ENCODE data around the gene TEX48. TPM values are rescaled to one million over a fixed set of nuclear protein-coding genes. Genes with fewer than 3 reads are reported as not detected.

TEX48 gene
- total and polyA plus RNA-seq, 2 experiments from 2014 or later: not detected

DNA sequence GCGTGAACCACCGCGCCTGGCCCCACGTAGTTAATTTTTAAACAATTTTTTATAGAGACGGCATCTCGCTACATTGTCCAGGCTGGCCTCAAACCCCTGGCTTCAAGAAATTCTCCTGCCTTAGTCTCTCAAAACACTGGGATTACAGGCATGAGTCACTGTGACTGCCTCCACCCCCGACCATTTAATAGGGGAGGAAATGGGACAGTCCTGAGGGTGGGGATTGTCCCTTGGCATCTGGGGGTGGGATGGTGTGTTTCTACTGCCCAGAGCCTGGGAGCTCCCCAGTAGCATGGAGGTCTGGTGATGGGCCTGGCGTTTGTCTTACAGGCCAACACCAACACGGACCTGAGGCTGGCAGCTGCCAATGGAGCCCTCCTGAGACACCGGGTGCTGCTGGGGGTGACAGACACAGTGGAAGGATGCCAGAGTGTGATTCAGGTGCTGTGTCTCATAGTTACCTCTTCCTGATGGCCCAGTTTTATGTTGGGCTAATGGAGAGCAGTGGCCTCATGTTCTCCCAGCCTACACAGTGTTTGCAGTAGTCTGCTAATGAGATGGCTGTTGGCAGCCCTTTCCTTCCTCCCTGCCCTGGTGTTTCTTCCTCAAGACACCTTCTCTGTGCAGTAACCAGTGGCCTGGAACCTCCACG, 48.4 kb downstream of the TEX48 start:
- Mint-ChIP-seq H3K27ac (no peak overlapping the region), H3K36me3 (ENCODE audit: low read depth) (peaks cover 44% of the 10 kb centered on the region), H3K9me3 (no peaks in the 10 kb centered on the region), H3K4me3 (no peak overlapping the region), H3K4me1 (no peaks in the 10 kb centered on the region), H3K27me3 (ENCODE audit: insufficient read depth, low read depth, poor library complexity) (peaks cover 5% of the 10 kb centered on the region)
- Histone ChIP-seq H3F3A (replicated peaks; ENCODE audit: low read depth) (no peaks in the 10 kb centered on the region), H3K4me3 (no peak overlapping the region), H3K9me2 (ENCODE audit: insufficient read depth) (no peaks in the 10 kb centered on the region), H3K4me1 (ENCODE audit: insufficient read depth) (no peaks in the 10 kb centered on the region), H3K36me3 (ENCODE audit: insufficient read depth) (no peaks in the 10 kb centered on the region; the same call in 1 of the 2 replicates), H3K79me2 (replicated peaks; ENCODE audit: insufficient read depth) (no peaks in the 10 kb centered on the region), H3K4me2 (no peak overlapping the region), H3K27ac (ENCODE audit: low read depth) (no peak overlapping the region), H2AFZ (no peak overlapping the region), H4K20me1 (replicated peaks; ENCODE audit: insufficient read depth) (no peaks in the 10 kb centered on the region), H3K27me3 (ENCODE audit: insufficient read depth) (no peaks in the 10 kb centered on the region)
- TF ChIP-seq JUNB (IDR thresholded peaks at IDR 0.05; ENCODE audit: unreplicated experiment) (no peak), STAT1 (IDR thresholded peaks at IDR 0.05; ENCODE audit: unreplicated experiment) (no peak), ZNF331 (CRISPR knock-in tag; IDR thresholded peaks at IDR 0.05; ENCODE audit: low read depth) (no peak), EZH2phosphoT487 (IDR thresholded peaks at IDR 0.05; ENCODE audit: unreplicated experiment) (no peak)
- TF ChIP-seq, protein P1, sequence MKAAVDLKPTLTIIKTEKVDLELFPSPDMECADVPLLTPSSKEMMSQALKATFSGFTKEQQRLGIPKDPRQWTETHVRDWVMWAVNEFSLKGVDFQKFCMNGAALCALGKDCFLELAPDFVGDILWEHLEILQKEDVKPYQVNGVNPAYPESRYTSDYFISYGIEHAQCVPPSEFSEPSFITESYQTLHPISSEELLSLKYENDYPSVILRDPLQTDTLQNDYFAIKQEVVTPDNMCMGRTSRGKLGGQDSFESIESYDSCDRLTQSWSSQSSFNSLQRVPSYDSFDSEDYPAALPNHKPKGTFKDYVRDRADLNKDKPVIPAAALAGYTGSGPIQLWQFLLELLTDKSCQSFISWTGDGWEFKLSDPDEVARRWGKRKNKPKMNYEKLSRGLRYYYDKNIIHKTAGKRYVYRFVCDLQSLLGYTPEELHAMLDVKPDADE (IDR thresholded peaks at IDR 0.05): no peak
- TF ChIP-seq, protein P2, sequence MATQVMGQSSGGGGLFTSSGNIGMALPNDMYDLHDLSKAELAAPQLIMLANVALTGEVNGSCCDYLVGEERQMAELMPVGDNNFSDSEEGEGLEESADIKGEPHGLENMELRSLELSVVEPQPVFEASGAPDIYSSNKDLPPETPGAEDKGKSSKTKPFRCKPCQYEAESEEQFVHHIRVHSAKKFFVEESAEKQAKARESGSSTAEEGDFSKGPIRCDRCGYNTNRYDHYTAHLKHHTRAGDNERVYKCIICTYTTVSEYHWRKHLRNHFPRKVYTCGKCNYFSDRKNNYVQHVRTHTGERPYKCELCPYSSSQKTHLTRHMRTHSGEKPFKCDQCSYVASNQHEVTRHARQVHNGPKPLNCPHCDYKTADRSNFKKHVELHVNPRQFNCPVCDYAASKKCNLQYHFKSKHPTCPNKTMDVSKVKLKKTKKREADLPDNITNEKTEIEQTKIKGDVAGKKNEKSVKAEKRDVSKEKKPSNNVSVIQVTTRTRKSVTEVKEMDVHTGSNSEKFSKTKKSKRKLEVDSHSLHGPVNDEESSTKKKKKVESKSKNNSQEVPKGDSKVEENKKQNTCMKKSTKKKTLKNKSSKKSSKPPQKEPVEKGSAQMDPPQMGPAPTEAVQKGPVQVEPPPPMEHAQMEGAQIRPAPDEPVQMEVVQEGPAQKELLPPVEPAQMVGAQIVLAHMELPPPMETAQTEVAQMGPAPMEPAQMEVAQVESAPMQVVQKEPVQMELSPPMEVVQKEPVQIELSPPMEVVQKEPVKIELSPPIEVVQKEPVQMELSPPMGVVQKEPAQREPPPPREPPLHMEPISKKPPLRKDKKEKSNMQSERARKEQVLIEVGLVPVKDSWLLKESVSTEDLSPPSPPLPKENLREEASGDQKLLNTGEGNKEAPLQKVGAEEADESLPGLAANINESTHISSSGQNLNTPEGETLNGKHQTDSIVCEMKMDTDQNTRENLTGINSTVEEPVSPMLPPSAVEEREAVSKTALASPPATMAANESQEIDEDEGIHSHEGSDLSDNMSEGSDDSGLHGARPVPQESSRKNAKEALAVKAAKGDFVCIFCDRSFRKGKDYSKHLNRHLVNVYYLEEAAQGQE (IDR thresholded peaks at IDR 0.05; ENCODE audit: unreplicated experiment): no peak
- TF ChIP-seq, protein P3, sequence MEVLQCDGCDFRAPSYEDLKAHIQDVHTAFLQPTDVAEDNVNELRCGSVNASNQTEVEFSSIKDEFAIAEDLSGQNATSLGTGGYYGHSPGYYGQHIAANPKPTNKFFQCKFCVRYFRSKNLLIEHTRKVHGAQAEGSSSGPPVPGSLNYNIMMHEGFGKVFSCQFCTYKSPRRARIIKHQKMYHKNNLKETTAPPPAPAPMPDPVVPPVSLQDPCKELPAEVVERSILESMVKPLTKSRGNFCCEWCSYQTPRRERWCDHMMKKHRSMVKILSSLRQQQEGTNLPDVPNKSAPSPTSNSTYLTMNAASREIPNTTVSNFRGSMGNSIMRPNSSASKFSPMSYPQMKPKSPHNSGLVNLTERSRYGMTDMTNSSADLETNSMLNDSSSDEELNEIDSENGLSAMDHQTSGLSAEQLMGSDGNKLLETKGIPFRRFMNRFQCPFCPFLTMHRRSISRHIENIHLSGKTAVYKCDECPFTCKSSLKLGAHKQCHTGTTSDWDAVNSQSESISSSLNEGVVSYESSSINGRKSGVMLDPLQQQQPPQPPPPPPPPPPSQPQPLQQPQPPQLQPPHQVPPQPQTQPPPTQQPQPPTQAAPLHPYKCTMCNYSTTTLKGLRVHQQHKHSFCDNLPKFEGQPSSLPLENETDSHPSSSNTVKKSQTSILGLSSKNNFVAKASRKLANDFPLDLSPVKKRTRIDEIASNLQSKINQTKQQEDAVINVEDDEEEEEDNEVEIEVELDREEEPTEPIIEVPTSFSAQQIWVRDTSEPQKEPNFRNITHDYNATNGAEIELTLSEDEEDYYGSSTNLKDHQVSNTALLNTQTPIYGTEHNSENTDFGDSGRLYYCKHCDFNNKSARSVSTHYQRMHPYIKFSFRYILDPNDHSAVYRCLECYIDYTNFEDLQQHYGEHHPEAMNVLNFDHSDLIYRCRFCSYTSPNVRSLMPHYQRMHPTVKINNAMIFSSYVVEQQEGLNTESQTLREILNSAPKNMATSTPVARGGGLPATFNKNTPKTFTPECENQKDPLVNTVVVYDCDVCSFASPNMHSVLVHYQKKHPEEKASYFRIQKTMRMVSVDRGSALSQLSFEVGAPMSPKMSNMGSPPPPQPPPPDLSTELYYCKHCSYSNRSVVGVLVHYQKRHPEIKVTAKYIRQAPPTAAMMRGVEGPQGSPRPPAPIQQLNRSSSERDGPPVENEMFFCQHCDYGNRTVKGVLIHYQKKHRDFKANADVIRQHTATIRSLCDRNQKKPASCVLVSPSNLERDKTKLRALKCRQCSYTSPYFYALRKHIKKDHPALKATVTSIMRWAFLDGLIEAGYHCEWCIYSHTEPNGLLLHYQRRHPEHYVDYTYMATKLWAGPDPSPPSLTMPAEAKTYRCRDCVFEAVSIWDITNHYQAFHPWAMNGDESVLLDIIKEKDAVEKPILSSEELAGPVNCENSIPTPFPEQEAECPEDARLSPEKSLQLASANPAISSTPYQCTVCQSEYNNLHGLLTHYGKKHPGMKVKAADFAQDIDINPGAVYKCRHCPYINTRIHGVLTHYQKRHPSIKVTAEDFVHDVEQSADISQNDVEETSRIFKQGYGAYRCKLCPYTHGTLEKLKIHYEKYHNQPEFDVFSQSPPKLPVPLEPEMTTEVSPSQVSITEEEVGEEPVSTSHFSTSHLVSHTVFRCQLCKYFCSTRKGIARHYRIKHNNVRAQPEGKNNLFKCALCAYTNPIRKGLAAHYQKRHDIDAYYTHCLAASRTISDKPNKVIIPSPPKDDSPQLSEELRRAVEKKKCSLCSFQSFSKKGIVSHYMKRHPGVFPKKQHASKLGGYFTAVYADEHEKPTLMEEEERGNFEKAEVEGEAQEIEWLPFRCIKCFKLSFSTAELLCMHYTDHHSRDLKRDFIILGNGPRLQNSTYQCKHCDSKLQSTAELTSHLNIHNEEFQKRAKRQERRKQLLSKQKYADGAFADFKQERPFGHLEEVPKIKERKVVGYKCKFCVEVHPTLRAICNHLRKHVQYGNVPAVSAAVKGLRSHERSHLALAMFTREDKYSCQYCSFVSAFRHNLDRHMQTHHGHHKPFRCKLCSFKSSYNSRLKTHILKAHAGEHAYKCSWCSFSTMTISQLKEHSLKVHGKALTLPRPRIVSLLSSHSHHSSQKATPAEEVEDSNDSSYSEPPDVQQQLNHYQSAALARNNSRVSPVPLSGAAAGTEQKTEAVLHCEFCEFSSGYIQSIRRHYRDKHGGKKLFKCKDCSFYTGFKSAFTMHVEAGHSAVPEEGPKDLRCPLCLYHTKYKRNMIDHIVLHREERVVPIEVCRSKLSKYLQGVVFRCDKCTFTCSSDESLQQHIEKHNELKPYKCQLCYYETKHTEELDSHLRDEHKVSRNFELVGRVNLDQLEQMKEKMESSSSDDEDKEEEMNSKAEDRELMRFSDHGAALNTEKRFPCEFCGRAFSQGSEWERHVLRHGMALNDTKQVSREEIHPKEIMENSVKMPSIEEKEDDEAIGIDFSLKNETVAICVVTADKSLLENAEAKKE (CRISPR knock-in tag; IDR thresholded peaks at IDR 0.05): no peak
- DNase-seq (ENCODE audit: low spot score) (no peak), ATAC-seq (no peak)
